ENCODE measurements around the gene ESRP2.

ESRP2 gene

DNA sequence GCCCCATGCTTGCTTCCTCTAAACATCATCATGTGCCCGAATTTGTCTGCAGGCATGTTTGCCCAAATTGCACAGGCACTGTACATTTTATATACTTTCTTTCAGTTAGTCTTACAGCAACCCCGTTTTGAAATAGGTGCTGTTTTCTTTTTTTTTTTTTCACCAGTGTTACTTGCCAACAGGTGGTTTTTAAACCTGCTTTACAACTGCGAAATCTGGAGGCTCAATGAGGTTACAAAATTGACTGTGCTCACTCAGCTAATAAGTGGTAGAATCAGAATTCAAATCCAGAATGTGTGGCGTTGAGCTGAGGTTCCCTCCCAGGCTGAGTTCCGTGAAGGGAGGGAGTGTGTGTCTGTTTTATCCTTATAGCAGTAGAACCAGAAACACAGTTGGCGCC is 15.0 kb upstream of the ESRP2 start:
- no peak overlapping the region; the same call in 1 of the 2 replicates for H3K4me3 ChIP-seq (ENCODE audit: low read length)
- H2AFZ ChIP-seq (ENCODE audit: low read length): no peak overlapping the region
- peaks cover 46% of the 10 kb centered on the region for H3F3A ChIP-seq (ENCODE audit: insufficient read depth, low read length)
- H3K27me3 ChIP-seq (replicated peaks; ENCODE audit: insufficient read depth, low read length): no peaks in the 10 kb centered on the region
- H3K4me1 ChIP-seq (ENCODE audit: low read length): peaks cover 87% of the 10 kb centered on the region
- peaks cover 72% of the 10 kb centered on the region for H3K79me2 ChIP-seq (ENCODE audit: low read length)
- peak; percentile 77 for DNase-seq
- H3K9me2 ChIP-seq (replicated peaks; ENCODE audit: insufficient read depth, low read length): no peaks in the 10 kb centered on the region
- TF ChIP-seq EZH2 (optimal IDR thresholded peaks at IDR 0.05; ENCODE audit: low read depth, low read length) (no peak), CTCF (IDR thresholded peaks at IDR 0.05; ENCODE audit: low read length) (no peak), EZH2phosphoT487 (IDR thresholded peaks at IDR 0.05; ENCODE audit: low read length) (no peak)
- peak overlapping the region; percentile 92 for H3K9ac ChIP-seq (ENCODE audit: low read length)
- H3K4me2 ChIP-seq (ENCODE audit: low read depth, low read length): peak overlapping the region; percentile 97
- H3K9me3 ChIP-seq (replicated peaks; ENCODE audit: insufficient read depth, low read length): no peaks in the 10 kb centered on the region
- no peaks in the 10 kb centered on the region for H4K20me1 ChIP-seq (ENCODE audit: insufficient read depth, low read length)
- H3K27ac ChIP-seq (ENCODE audit: low read length): peak overlapping the region; percentile 100
- H3K36me3 ChIP-seq (replicated peaks; ENCODE audit: insufficient read depth, low read length): peaks cover 5% of the 10 kb centered on the region

DNA sequence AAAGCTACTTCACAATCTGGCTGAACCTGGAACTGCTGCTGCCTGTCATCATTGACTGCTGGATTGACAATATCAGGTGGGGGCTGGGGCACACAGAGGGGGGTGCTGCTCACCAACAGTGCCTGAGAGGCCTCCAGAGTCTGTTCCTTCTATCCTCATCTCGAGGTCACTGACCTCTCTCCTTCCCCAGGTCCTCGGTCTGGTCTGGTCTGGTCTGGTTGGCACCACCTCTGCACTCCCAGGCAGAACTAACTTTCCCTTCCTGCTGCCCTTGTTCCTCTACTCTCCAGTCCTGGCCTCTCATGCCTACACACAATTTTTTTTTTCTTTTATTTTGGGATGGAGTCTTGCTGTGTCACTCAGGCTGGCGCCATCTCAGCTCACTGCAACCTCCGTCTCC is 13.4 kb upstream of the ESRP2 start:
- no peak for TF ChIP-seq CTCF (IDR thresholded peaks at IDR 0.05; ENCODE audit: low read length)
- no peak for TF ChIP-seq EZH2phosphoT487 (IDR thresholded peaks at IDR 0.05; ENCODE audit: low read length)
- TF ChIP-seq EZH2 (optimal IDR thresholded peaks at IDR 0.05; ENCODE audit: low read depth, low read length): no peak
- H3K9me2 ChIP-seq (replicated peaks; ENCODE audit: insufficient read depth, low read length): no peaks in the 10 kb centered on the region
- no peaks in the 10 kb centered on the region for H3K36me3 ChIP-seq (replicated peaks; ENCODE audit: insufficient read depth, low read length)
- 0 out of 2 replicates have a peak overlapping the region, but pooled peaks have one; percentile 1 for H3K4me2 ChIP-seq (ENCODE audit: low read depth, low read length)
- no peaks in the 10 kb centered on the region for H3K27me3 ChIP-seq (replicated peaks; ENCODE audit: insufficient read depth, low read length)
- H3K27ac ChIP-seq (ENCODE audit: low read length): peak overlapping the region; percentile 100; the same call in 1 of the 2 replicates
- H3K9ac ChIP-seq (ENCODE audit: low read length): no peak overlapping the region; the same call in 1 of the 2 replicates
- peaks cover 40% of the 10 kb centered on the region for H3F3A ChIP-seq (ENCODE audit: insufficient read depth, low read length)
- no peak for DNase-seq
- H3K4me1 ChIP-seq (ENCODE audit: low read length): peaks cover 72% of the 10 kb centered on the region
- H4K20me1 ChIP-seq (ENCODE audit: insufficient read depth, low read length): no peaks in the 10 kb centered on the region
- H3K9me3 ChIP-seq (replicated peaks; ENCODE audit: insufficient read depth, low read length): no peaks in the 10 kb centered on the region
- H2AFZ ChIP-seq (ENCODE audit: low read length): no peak overlapping the region
- H3K79me2 ChIP-seq (ENCODE audit: low read length): peaks cover 71% of the 10 kb centered on the region
- no peak overlapping the region for H3K4me3 ChIP-seq (ENCODE audit: low read length)

DNA sequence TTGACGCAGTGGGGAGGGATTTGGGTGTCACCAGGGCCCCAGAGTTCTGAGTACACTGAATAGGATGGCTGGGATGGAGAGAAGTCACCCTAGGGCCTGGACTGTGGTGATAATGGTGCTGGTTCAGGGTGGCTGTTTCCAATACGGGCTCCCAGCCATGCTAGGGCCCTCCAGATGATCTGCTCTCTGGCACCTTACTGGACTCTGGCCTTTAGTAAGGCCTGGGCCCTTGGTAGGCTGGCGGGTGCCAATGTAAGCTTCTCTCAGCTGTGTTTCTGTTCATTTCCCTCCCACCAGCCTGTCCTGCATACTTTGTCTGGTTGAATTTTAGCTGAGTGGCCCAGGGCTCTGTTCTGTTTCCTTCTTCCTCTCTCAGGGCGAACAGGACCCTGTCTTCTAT is 12.0 kb upstream of the ESRP2 start:
- Histone ChIP-seq H3F3A (ENCODE audit: insufficient read depth, low read length) (peaks cover 32% of the 10 kb centered on the region), H3K79me2 (ENCODE audit: low read length) (peaks cover 62% of the 10 kb centered on the region), H3K9me2 (replicated peaks; ENCODE audit: insufficient read depth, low read length) (no peaks in the 10 kb centered on the region), H3K4me1 (ENCODE audit: low read length) (peaks cover 59% of the 10 kb centered on the region), H3K27ac (ENCODE audit: low read length) (peak overlapping the region; percentile 22; the same call in 1 of the 2 replicates), H3K4me2 (ENCODE audit: low read depth, low read length) (peak overlapping the region; percentile 95), H3K36me3 (replicated peaks; ENCODE audit: insufficient read depth, low read length) (no peaks in the 10 kb centered on the region), H4K20me1 (ENCODE audit: insufficient read depth, low read length) (no peaks in the 10 kb centered on the region), H3K9me3 (replicated peaks; ENCODE audit: insufficient read depth, low read length) (no peaks in the 10 kb centered on the region), H3K27me3 (replicated peaks; ENCODE audit: insufficient read depth, low read length) (no peaks in the 10 kb centered on the region), H3K4me3 (ENCODE audit: low read length) (peak overlapping the region; percentile 96), H3K9ac (ENCODE audit: low read length) (peak overlapping the region; percentile 74; the same call in 1 of the 2 replicates), H2AFZ (ENCODE audit: low read length) (no peak overlapping the region)
- DNase-seq: no peak
- TF ChIP-seq CTCF (IDR thresholded peaks at IDR 0.05; ENCODE audit: low read length) (no peak), EZH2 (optimal IDR thresholded peaks at IDR 0.05; ENCODE audit: low read depth, low read length) (no peak), EZH2phosphoT487 (IDR thresholded peaks at IDR 0.05; ENCODE audit: low read length) (no peak)

All from MM.1S (cell line).